GM21526 (cell line): ENCODE data around the gene DLG2.

ENCODE experiments used
- ATAC-seq: cut with Tn5 transposase; IDR thresholded peaks from one replicate; pipeline ENCODE4 v1.9.1; 2021; ENCODE audit warnings: moderate library complexity; ENCODE audit not compliant: unreplicated experiment, low FRiP score

DLG2 gene

GRCh38 chr11:85572056-85572455 is 55.1 kb downstream of the DLG2 start:
- no peak for ATAC-seq

GRCh38 chr11:85569525-85569924 is 57.6 kb downstream of the DLG2 start:
- ATAC-seq = no peak

DNA sequence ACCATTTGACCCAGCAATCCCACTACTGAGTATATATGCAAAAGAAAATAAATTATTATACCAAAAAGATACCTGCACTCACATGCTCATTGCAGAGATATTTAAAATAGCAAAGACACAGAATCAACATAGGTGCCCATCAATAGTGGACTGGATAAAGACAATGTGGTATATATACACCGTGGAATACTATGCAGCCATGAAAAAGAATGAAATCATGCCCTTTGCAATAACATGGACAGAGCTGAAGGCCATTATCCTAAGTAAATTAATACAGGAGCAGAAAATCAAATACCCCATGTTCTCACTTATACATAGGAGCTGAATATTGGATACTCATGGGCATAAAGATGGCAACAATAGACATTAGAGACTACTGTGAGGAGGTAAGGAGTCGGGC is 68.7 kb downstream of the DLG2 start:
- ATAC-seq = no peak

DNA sequence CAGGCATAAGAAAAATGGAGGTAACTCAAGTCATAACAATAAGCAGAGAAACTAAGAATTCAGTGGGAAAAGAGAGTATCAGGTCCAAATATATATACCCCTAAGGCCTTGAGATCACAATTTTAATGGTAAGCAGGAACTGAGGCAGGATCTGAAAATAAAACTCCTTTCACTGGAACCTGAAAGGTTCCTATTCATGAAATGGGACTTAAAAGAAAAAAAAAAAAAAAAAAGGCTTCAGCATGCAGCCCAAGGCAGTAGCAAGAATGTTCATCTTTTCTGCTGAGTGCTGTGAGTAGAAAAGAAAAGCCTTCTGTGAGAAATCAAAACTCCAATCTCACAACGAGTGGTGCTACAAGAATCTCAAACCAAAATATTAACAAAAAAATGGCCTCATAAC is 75.3 kb downstream of the DLG2 start:
- ATAC-seq = no peak

- ATAC-seq = no peak
These were observed 85.5 kb downstream of the DLG2 start for GRCh38 chr11:85541683-85542082.

- ATAC-seq = no peak
These were observed 86.4 kb downstream of the DLG2 start for GRCh38 chr11:85540635-85541205.

GRCh38 chr11:85540181-85540580 is 87.0 kb downstream of the DLG2 start:
- ATAC-seq = no peak

- ATAC-seq = no peak
These were observed 87.4 kb downstream of the DLG2 start for GRCh38 chr11:85539740-85540139.

GRCh38 chr11:85539029-85539689 is 88.0 kb downstream of the DLG2 start:
- no peak for ATAC-seq

- no peak for ATAC-seq
These were observed 90.7 kb downstream of the DLG2 start for GRCh38 chr11:85536438-85536837.

DNA sequence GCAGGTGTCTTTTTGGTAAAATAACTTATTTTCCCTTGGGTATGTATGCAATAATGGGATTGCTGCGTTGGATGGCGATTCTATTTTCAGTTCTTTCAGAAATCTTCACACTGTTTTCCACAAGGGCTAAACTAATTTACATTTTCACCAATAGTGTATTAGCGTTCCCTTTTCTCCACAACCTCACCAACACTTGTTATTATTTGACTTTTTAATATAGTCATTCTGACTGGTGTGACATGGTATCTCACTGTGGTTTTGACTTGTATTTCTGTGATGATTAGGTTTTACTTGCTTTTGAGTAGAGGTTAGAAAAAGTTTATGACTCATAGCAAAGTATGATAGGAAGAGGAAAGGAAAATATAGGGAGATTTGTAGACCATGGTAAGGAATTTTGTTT is 92.3 kb downstream of the DLG2 start:
- ATAC-seq = no peak

DNA sequence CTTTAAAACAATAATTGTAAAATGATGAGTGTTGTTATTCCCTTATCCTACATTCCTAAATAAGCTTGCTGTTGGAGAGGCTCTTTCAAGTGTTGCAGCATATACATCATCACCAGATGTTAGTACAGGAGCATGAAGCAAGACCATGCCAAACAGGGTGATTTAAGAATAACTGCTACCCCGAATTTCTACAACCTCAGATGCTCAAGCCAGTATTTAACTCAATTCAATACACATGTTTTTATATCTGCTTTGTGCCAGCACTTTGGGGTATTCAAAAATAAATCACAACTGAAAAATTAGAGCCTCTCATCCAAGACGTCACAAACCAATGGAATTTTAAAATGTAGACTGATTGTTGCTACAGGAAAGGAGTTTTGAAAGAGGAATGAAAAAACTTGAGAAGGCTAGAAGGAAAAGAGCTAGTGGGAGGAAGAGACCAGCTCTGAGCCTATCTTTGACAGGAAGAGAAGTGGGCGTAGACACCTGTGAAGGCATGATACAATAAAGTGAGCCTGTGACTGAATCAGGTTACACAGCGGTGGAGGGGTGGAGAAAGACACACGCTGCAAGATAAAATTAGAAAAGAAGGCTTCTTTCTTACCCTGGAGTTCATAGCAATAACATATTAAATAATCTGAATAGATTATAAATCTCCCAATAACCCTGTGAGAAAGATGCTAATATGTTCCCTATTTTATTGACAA is 95.8 kb downstream of the DLG2 start:
- no peak for ATAC-seq

- no peak for ATAC-seq
These were observed 96.5 kb downstream of the DLG2 start for GRCh38 chr11:85530634-85531033.

- no peak for ATAC-seq
These were observed 100.6 kb downstream of the DLG2 start for GRCh38 chr11:85526564-85526963.

DNA sequence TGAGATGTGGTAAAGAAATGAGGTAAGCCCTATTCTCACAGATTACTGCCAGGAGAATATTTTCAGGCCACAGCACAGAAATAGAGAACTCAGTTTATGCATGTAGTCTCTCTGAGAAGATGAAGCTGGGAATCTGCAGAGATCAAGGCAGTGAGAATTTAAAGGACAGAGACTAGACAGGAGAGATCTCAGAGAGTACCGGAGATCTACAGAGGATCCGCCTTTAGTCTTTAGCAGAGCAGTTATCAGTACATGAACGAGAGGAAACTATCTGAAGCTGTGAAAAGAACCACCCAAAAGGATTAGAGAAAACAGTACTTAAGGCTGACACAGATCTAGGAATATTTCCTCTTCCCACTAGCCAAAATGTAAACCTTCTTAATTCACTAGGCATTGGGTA is 101.5 kb downstream of the DLG2 start:
- no peak for ATAC-seq

GRCh38 chr11:85517272-85517671 is 109.9 kb downstream of the DLG2 start:
- no peak for ATAC-seq

DNA sequence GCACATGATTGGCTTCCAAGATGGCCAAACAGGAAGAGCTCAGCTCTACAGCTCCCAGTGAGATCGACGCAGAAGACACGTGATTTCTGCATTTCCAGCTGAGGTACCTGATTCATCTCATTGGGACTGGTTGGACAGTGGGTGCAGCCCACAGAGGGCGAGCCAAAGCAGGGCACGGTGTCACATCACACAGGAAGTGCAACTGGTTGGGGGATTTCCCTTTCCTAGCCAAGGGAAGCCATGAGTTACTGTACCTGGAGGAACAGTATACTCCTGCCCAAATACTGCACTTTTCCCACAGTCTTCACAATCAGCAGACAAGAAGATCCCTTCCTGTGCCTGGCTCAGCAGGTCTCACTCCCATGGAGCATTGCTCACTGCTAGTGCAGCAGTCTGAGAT is 131.2 kb downstream of the DLG2 start:
- no peak for ATAC-seq

- ATAC-seq = no peak
These were observed 132.7 kb downstream of the DLG2 start for GRCh38 chr11:85494396-85494795.

DNA sequence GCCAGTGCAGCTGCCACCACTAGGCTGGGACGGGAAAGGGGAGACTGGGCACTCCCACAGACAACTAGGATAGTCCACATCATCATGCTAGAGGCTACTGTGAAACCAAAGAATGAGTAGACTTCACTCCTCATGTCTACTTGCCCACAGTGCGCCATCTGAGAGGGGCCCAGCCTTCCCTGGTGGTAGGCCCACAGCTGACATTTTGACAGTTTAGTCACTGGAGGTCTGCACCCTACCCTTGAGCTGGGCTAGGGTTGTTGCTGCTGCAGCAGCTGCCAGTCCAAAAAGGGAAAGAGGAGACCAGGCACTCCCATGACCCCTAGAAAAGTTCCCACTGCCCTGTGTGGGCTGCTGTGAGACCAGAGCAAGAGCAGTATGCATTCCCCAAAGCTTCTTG is 141.2 kb downstream of the DLG2 start:
- ATAC-seq = no peak

DNA sequence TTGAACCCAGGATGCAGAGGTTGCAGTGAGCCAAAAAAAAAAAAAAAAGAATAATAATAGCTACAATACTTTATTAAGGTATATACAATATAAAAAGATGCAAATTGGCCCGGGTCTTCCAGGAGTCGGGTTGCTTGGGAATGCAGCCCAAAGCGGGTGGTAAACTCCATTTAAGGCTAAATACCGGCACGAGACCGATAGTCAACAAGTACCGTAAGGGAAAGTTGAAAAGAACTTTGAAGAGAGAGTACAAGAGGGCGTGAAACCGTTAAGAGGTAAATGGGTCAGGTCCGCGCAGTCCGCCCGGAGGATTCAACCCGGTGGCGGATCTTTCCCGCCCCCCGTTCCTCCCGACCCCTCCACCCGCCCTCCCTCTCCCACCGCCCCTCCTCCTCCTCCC is 143.3 kb downstream of the DLG2 start:
- ATAC-seq = no peak

DNA sequence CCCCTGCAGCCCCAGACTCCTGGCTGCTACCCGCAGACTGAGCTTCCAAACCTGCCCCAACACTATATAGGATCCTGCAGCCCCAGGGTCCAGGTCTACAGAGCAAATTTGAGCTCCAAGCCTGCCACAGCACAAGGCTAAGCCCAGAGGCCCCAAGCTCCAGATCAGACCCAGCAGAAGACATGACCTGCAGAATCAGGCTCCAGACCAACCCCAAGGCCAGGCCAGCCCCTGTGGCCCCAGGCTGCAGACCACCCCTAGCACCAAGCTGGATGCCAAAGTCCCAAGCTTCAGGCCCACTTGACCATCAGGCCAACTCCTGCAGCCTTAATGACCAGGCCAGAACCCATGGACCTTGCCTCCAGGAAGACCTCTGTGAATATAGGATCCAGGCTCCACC is 145.3 kb downstream of the DLG2 start:
- no peak for ATAC-seq
